ENCODE measurements around the gene ACTA1. TPM values are rescaled to one million over a fixed set of nuclear protein-coding genes. Genes with fewer than 3 reads are reported as not detected.

Gene ACTA1
- total and polyA plus RNA-seq, 2 donors (not counting 3 experiments of a cell fraction or from before 2014, with no cell fraction given): 0.22 to 0.33 TPM

DNA sequence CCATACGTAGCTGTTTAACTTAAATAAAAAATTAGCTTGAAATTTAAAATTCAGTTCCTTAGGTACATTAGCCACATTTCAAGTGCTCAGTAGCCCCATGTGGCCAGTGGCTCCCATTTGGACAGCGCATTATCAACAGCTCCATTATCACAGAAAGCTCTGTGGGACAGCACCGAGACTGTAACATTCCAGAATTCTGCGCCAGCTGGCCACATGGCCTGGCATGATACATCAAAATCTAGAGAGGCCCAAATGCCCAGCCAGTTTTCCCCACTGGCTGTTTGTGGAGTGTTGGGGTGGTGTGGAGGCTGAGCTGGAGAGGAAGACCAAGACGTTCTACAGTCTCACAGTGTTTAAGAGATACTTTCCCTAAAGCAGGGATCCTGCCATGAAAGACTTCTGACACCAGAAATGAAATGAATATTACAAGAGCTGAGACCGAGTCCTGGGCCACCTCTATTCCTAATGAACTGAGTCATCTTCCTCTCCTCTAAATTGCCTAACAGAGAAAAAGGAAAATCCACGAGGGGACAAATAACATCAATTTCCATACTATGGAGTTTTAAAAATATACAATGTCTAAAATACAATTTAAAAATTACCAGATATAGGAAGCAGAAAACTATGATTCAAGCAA, 27.3 kb upstream of the ACTA1 start:
- dilution Hi-C loops (cut with MboI; ENCODE audit: extremely low pct_ligation_motif_present, low sequenced_read_pairs) (no loop called here), intact Hi-C loops (cut with micrococcal nuclease) (no loop called here)
- Histone ChIP-seq H2AFZ (ENCODE audit: low read depth, low read length) (no peak overlapping the region), H3K36me3 (ENCODE audit: control insufficient read depth in 2 of 2, extremely low read depth in 1 of 2, insufficient read depth in 2 of 2, low read length in 2 of 2) (peaks cover 18 to 24% of the 10 kb centered on the region in 2 experiments), H3K4me2 (ENCODE audit: insufficient read depth, low read length) (no peak overlapping the region), H3K4me3 (replicated peaks in 1 of 3; ENCODE audit: insufficient read depth in 1 of 3, low read depth in 1 of 3, low read length in 3 of 3) (no peak overlapping the region), H4K20me1 (replicated peaks; ENCODE audit: control insufficient read depth, extremely low read depth, insufficient read depth, low read length) (no peaks in the 10 kb centered on the region), H3K9me1 (replicated peaks; ENCODE audit: control insufficient read depth, extremely low read depth, insufficient read depth, low read length) (no peaks in the 10 kb centered on the region), H3K27ac (ENCODE audit: insufficient read depth, low read depth, low read length) (no peak overlapping the region), H3K4me1 (ENCODE audit: control insufficient read depth, extremely low read depth, insufficient read depth, low read length) (no peaks in the 10 kb centered on the region), H3K79me2 (ENCODE audit: control insufficient read depth, insufficient read depth, low read length) (no peaks in the 10 kb centered on the region), H3K27me3 (ENCODE audit: control insufficient read depth in 2 of 2, insufficient read depth in 2 of 2, low read length in 2 of 2) (no peaks in the 10 kb centered on the region), H3K9ac (replicated peaks; ENCODE audit: extremely low read depth, insufficient read depth, low read length) (no peak overlapping the region), H3K9me3 (replicated peaks; ENCODE audit: control insufficient read depth, insufficient read depth, low read length) (no peaks in the 10 kb centered on the region)
- FAIRE-seq: no peak
- no TSS peak for BruUV-seq (replicated peaks)
- no peak for TF ChIP-seq POLR2AphosphoS5 (IDR thresholded peaks at IDR 0.05; ENCODE audit: insufficient read depth, low read depth, low read length)
- TF ChIP-seq, protein P1, sequence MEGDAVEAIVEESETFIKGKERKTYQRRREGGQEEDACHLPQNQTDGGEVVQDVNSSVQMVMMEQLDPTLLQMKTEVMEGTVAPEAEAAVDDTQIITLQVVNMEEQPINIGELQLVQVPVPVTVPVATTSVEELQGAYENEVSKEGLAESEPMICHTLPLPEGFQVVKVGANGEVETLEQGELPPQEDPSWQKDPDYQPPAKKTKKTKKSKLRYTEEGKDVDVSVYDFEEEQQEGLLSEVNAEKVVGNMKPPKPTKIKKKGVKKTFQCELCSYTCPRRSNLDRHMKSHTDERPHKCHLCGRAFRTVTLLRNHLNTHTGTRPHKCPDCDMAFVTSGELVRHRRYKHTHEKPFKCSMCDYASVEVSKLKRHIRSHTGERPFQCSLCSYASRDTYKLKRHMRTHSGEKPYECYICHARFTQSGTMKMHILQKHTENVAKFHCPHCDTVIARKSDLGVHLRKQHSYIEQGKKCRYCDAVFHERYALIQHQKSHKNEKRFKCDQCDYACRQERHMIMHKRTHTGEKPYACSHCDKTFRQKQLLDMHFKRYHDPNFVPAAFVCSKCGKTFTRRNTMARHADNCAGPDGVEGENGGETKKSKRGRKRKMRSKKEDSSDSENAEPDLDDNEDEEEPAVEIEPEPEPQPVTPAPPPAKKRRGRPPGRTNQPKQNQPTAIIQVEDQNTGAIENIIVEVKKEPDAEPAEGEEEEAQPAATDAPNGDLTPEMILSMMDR (IDR thresholded peaks at IDR 0.05; ENCODE audit: extremely low read depth in 1 of 2, insufficient read depth in 1 of 2, low read depth in 1 of 2, low read length in 2 of 2): no peak
- TF ChIP-seq POLR2A (IDR thresholded peaks at IDR 0.05; ENCODE audit: low read depth, low read length): no peak
- TF ChIP-seq MYC (IDR thresholded peaks at IDR 0.05; ENCODE audit: low read depth, low read length): no peak
- no peak for TF ChIP-seq EZH2 (IDR thresholded peaks at IDR 0.05; ENCODE audit: borderline replicate concordance, low read depth, low read length, severe bottlenecking)
- TF ChIP-seq, protein P2, sequence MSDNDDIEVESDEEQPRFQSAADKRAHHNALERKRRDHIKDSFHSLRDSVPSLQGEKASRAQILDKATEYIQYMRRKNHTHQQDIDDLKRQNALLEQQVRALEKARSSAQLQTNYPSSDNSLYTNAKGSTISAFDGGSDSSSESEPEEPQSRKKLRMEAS (IDR thresholded peaks at IDR 0.05; ENCODE audit: insufficient read depth, insufficient read length): no peak
- TF ChIP-seq FOS (IDR thresholded peaks at IDR 0.05; ENCODE audit: borderline replicate concordance, insufficient read depth, low read length): no peak
- no peak for TF ChIP-seq GATA2 (IDR thresholded peaks at IDR 0.05; ENCODE audit: insufficient read depth, insufficient read length, low read depth, low read length)
- TF ChIP-seq JUN (IDR thresholded peaks at IDR 0.05; ENCODE audit: borderline replicate concordance, insufficient read depth, insufficient read length, low read depth): no peak
- DNase-seq (ENCODE audit: low read depth, low spot score): no peak
- ChIA-PET CTCF (interaction anchor here (1.5 kb wide), 1 partner anchor 203 kb away, joined by 6 read pairs; no protein-coding TSS in a partner anchor), POLR2A (no interaction called here)
